HEK293 (cell line): ENCODE measurements around the gene MBP.

Experiments used
- CTCF ChIA-PET: fragments of 350-600 bp; formaldehyde crosslinking; extraction: SDS; loops from one replicate; lab custom pipeline; 2021; ENCODE audit warnings: antibody characterized with exemption; lab: Yijun Ruan, JAX
- POLR2A ChIA-PET: fragments of 300-600 bp; formaldehyde crosslinking; extraction: SDS; loops from one replicate; lab custom pipeline; 2020; ENCODE audit warnings: antibody characterized with exemption, inconsistent platforms; lab: Yijun Ruan, JAX
- H3K27ac ChIP-seq: fragments of 200-500 bp; sonication (Bioruptor generic); 2 replicates; pipeline ENCODE4 v1.5.1; 2014; ENCODE audit warnings: low read depth, low read length, control low read depth, inconsistent platforms; ENCODE audit errors: extremely low read depth
- H3K36me3 ChIP-seq, 2 experiments: fragments of 200-500 bp in 1 of 2; sonication (Bioruptor generic) in 1 of 2; 1 replicate in 1 of 2; 2 replicates in 1 of 2; pipeline ENCODE4 v1.5.1; 2014 to 2017; ENCODE audit warnings: inconsistent platforms in 2 of 2, low read length in 2 of 2; ENCODE audit not compliant: control insufficient read depth in 2 of 2, insufficient read depth in 1 of 2
- H3K4me1 ChIP-seq: fragments of 200-500 bp; sonication (Bioruptor generic); 2 replicates; pipeline ENCODE4 v1.5.1; 2014; ENCODE audit warnings: mild to moderate bottlenecking, low read length, inconsistent platforms; ENCODE audit not compliant: control insufficient read depth, insufficient read depth
- H3K4me3 ChIP-seq: 2 replicates; pipeline ENCODE4 v1.5.1; 2011; ENCODE audit warnings: low read depth, mild to moderate bottlenecking, control low read depth, low read length, moderate library complexity
- H3K9me3 ChIP-seq: fragments of 200-500 bp; sonication (Bioruptor generic); 2 replicates; pipeline ENCODE4 v1.5.1; 2014; ENCODE audit warnings: low read depth, low read length, inconsistent platforms; ENCODE audit not compliant: control insufficient read depth, insufficient read depth
- CTCF ChIP-seq: fragments of 450-650 bp; formaldehyde crosslinking; IDR thresholded peaks from 2 replicates; pipeline ENCODE4 v1.5.1; 2016; ENCODE audit warnings: missing biosample characterization, missing genetic modification characterization
- ELK4 ChIP-seq: IDR thresholded peaks from 2 replicates; pipeline ENCODE4 v1.6.1; 2011; ENCODE audit warnings: mild to moderate bottlenecking, low read depth, low read length, borderline replicate concordance
- GLIS1 ChIP-seq: fragments of 450-650 bp; formaldehyde crosslinking; IDR thresholded peaks from 2 replicates; pipeline ENCODE4 v1.5.1; 2016; ENCODE audit warnings: missing biosample characterization, missing genetic modification characterization
- HOXA7 ChIP-seq: sonication (generic); formaldehyde crosslinking; IDR thresholded peaks from 2 replicates; pipeline ENCODE4 v1.8.1; 2022; ENCODE audit warnings: missing genetic modification reagents, borderline replicate concordance
- KLF16 ChIP-seq: fragments of 450-650 bp; formaldehyde crosslinking; IDR thresholded peaks from 2 replicates; pipeline ENCODE4 v1.5.1; 2017; ENCODE audit warnings: missing biosample characterization, missing genetic modification characterization
- MYNN ChIP-seq: fragments of 450-650 bp; formaldehyde crosslinking; IDR thresholded peaks from 2 replicates; pipeline ENCODE4 v1.5.1; 2016; ENCODE audit warnings: missing biosample characterization, missing genetic modification characterization, borderline replicate concordance
- MZF1 ChIP-seq: fragments of 450-650 bp; formaldehyde crosslinking; IDR thresholded peaks from 2 replicates; pipeline ENCODE4 v1.5.1; 2017; ENCODE audit warnings: missing biosample characterization, missing genetic modification characterization, borderline replicate concordance
- PATZ1 ChIP-seq: fragments of 450-650 bp; formaldehyde crosslinking; IDR thresholded peaks from 2 replicates; pipeline ENCODE4 v1.5.1; 2016; ENCODE audit warnings: missing biosample characterization, missing genetic modification characterization
- PRDM6 ChIP-seq: fragments of 450-650 bp; formaldehyde crosslinking; IDR thresholded peaks from 2 replicates; pipeline ENCODE4 v1.5.1; 2017; ENCODE audit warnings: missing biosample characterization, missing genetic modification characterization
- ZBTB11 ChIP-seq: fragments of 450-650 bp; formaldehyde crosslinking; conservative IDR thresholded peaks from 2 replicates; pipeline ENCODE4 v1.5.1; 2016; ENCODE audit warnings: low read depth, missing biosample characterization, missing genetic modification characterization
- ZNF174 ChIP-seq: fragments of 450-650 bp; formaldehyde crosslinking; IDR thresholded peaks from 2 replicates; pipeline ENCODE4 v1.5.0; 2017; ENCODE audit warnings: missing biosample characterization, mild to moderate bottlenecking, missing genetic modification characterization
- ZNF221 ChIP-seq: fragments of 450-650 bp; formaldehyde crosslinking; IDR thresholded peaks from 2 replicates; pipeline ENCODE4 v1.5.1; 2017; ENCODE audit warnings: missing biosample characterization, missing genetic modification characterization, borderline replicate concordance
- ZNF341 ChIP-seq: fragments of 450-650 bp; formaldehyde crosslinking; IDR thresholded peaks from 2 replicates; pipeline ENCODE4; 2016; ENCODE audit warnings: low read depth, missing biosample characterization, missing genetic modification characterization
- ZNF391 ChIP-seq: fragments of 450-650 bp; formaldehyde crosslinking; IDR thresholded peaks from 2 replicates; pipeline ENCODE4 v1.5.1; 2016; ENCODE audit warnings: low read depth, missing biosample characterization, missing genetic modification characterization, borderline replicate concordance
- ZNF521 ChIP-seq: fragments of 450-650 bp; formaldehyde crosslinking; IDR thresholded peaks from 2 replicates; pipeline ENCODE4 v1.5.1; 2017; ENCODE audit warnings: missing biosample characterization, mild to moderate bottlenecking, missing genetic modification characterization
- ZNF571 ChIP-seq: fragments of 450-650 bp; formaldehyde crosslinking; IDR thresholded peaks from 2 replicates; pipeline ENCODE4 v1.5.0; 2017; ENCODE audit warnings: missing biosample characterization, missing genetic modification characterization
- ZNF701 ChIP-seq: fragments of 450-650 bp; formaldehyde crosslinking; IDR thresholded peaks from 2 replicates; pipeline ENCODE4 v1.5.1; 2016; ENCODE audit warnings: missing biosample characterization, missing genetic modification characterization
- ZNF792 ChIP-seq: fragments of 450-650 bp; formaldehyde crosslinking; IDR thresholded peaks from 2 replicates; pipeline ENCODE4 v1.5.1; 2016; ENCODE audit warnings: missing biosample characterization, missing genetic modification characterization
- ZNF837 ChIP-seq: fragments of 450-650 bp; formaldehyde crosslinking; IDR thresholded peaks from 2 replicates; pipeline ENCODE4 v1.5.1; 2016; ENCODE audit warnings: missing biosample characterization, missing genetic modification characterization

The MBP gene

GRCh38 chr18:77072566-77072965 lies 60.0 kb downstream of the MBP start:
- no peaks in the 10 kb centered on the region for H3K36me3 ChIP-seq
- no peak overlapping the region for H3K4me3 ChIP-seq
- CTCF ChIA-PET, result no interaction called here
- H3K4me1 ChIP-seq, result no peaks in the 10 kb centered on the region
- H3K9me3 ChIP-seq, result no peaks in the 10 kb centered on the region
- TF ChIP-seq ZNF341 (tag by site-specific recombination), result no peak
- TF ChIP-seq MZF1 (tag by site-specific recombination), result no peak
- TF ChIP-seq ZNF837 (tag by site-specific recombination), result no peak
- no peak for TF ChIP-seq MYNN
- TF ChIP-seq ZNF221 (tag by site-specific recombination), result no peak
- no peak for TF ChIP-seq HOXA7 (CRISPR knock-in tag)
- no peak for TF ChIP-seq PRDM6 (tag by site-specific recombination)
- no peak for TF ChIP-seq KLF16 (tag by site-specific recombination)
- no peak for TF ChIP-seq ZNF391 (tag by site-specific recombination)
- no peak for TF ChIP-seq ZNF792 (tag by site-specific recombination)
- TF ChIP-seq ZNF521 (tag by site-specific recombination), result no peak
- TF ChIP-seq PATZ1 (tag by site-specific recombination), result no peak
- TF ChIP-seq ZNF571, result no peak
- TF ChIP-seq ZNF174, result no peak
- no peak for TF ChIP-seq CTCF (tag by site-specific recombination)
- TF ChIP-seq ZBTB11 (tag by site-specific recombination), result no peak
- TF ChIP-seq ELK4, result no peak
- no peak for TF ChIP-seq GLIS1 (tag by site-specific recombination)
- TF ChIP-seq ZNF701 (tag by site-specific recombination), result no peak
- no peak overlapping the region for H3K27ac ChIP-seq
- POLR2A ChIA-PET, result no interaction called here
